ENCODE measurements around the gene LRTM1. TPM values are rescaled to one million over a fixed set of nuclear protein-coding genes. Genes with fewer than 3 reads are reported as not detected.

Gene LRTM1
- total RNA-seq, 6 experiments from 2014 or later = not detected

- Mint-ChIP-seq H3K4me1 (ENCODE audit: low read depth) (peaks cover 76% of the 10 kb centered on the region), H3K9me3 (no peaks in the 10 kb centered on the region), H3K4me3 (peak overlapping the region; percentile 41; the same call in 1 of the 2 replicates), H3K27me3 (ENCODE audit: insufficient read depth) (no peaks in the 10 kb centered on the region), H3K27ac (peak overlapping the region; percentile 72), H3K36me3 (ENCODE audit: low read depth) (no peaks in the 10 kb centered on the region)
- peak; percentile 68 for DNase-seq
- TF ChIP-seq, protein P1, sequence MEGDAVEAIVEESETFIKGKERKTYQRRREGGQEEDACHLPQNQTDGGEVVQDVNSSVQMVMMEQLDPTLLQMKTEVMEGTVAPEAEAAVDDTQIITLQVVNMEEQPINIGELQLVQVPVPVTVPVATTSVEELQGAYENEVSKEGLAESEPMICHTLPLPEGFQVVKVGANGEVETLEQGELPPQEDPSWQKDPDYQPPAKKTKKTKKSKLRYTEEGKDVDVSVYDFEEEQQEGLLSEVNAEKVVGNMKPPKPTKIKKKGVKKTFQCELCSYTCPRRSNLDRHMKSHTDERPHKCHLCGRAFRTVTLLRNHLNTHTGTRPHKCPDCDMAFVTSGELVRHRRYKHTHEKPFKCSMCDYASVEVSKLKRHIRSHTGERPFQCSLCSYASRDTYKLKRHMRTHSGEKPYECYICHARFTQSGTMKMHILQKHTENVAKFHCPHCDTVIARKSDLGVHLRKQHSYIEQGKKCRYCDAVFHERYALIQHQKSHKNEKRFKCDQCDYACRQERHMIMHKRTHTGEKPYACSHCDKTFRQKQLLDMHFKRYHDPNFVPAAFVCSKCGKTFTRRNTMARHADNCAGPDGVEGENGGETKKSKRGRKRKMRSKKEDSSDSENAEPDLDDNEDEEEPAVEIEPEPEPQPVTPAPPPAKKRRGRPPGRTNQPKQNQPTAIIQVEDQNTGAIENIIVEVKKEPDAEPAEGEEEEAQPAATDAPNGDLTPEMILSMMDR (IDR thresholded peaks at IDR 0.05) = no peak
These were observed 39.9 kb upstream of the LRTM1 start for GRCh38 chr3:54967731-54968161.

GRCh38 chr3:54966979-54967378, 39.1 kb upstream of the LRTM1 start:
- no peak overlapping the region for H3K27ac Mint-ChIP-seq
- peaks cover 82% of the 10 kb centered on the region for H3K4me1 Mint-ChIP-seq (ENCODE audit: low read depth)
- no peaks in the 10 kb centered on the region for H3K36me3 Mint-ChIP-seq (ENCODE audit: low read depth)
- no peak for DNase-seq
- H3K4me3 Mint-ChIP-seq = no peak overlapping the region
- TF ChIP-seq, protein P1 (IDR thresholded peaks at IDR 0.05) = no peak
- no peaks in the 10 kb centered on the region for H3K27me3 Mint-ChIP-seq (ENCODE audit: insufficient read depth)
- H3K9me3 Mint-ChIP-seq = no peaks in the 10 kb centered on the region

DNA sequence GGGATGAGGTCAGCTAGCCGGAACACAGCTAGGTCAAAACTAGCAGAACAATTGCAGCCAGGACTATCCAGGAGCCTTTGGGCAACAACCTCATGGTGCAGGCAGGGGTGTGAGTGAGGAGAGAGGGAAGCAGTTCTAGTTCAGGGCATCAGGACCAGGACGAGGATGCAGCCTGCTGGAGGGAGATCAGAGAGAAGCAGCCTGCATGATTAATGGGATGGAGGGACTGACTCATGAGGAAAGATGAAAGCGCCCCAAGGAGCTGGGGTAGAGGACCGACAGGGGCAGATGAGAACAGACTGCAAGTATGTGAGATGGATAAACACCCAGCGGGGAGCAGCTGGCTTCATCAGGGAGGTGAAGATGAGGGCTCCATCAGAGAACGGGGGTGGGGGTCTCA, 37.9 kb upstream of the LRTM1 start:
- Mint-ChIP-seq H3K9me3 (no peaks in the 10 kb centered on the region), H3K4me3 (peak overlapping the region; percentile 41), H3K4me1 (ENCODE audit: low read depth) (peaks cover 84% of the 10 kb centered on the region), H3K36me3 (ENCODE audit: low read depth) (no peaks in the 10 kb centered on the region), H3K27ac (peak overlapping the region; percentile 75), H3K27me3 (ENCODE audit: insufficient read depth) (no peaks in the 10 kb centered on the region)
- TF ChIP-seq, protein P1 (IDR thresholded peaks at IDR 0.05) = no peak
- peak; percentile 83 for DNase-seq

DNA sequence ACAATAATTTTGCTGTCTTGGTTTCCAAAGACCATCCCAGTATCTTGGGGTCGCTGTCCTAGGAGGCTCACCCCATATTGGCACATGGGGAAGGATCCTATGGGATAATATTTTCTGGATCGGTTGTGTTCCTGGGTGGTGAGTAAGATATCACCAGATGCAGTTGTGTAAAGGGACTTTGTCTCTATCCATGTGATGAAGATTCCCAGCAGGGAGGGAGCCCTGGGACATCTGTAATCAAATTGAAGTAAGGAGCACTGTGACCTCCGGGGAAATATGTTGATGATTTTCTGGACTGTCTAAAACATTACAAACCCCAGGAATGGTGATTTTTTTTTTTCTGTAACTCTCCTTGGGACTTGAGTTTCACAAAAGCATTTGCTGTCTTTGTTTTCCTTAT, 36.2 kb upstream of the LRTM1 start:
- Mint-ChIP-seq H3K36me3 (ENCODE audit: low read depth) (no peaks in the 10 kb centered on the region), H3K4me3 (no peak overlapping the region), H3K27ac (no peak overlapping the region), H3K27me3 (ENCODE audit: insufficient read depth) (no peaks in the 10 kb centered on the region), H3K4me1 (ENCODE audit: low read depth) (peaks cover 81% of the 10 kb centered on the region), H3K9me3 (no peaks in the 10 kb centered on the region)
- no peak for DNase-seq
- TF ChIP-seq, protein P1 (IDR thresholded peaks at IDR 0.05) = no peak

- no peaks in the 10 kb centered on the region for H3K9me3 Mint-ChIP-seq
- no peaks in the 10 kb centered on the region for H3K27me3 Mint-ChIP-seq (ENCODE audit: insufficient read depth)
- TF ChIP-seq, protein P1 (IDR thresholded peaks at IDR 0.05) = no peak
- no peak overlapping the region for H3K4me3 Mint-ChIP-seq
- H3K36me3 Mint-ChIP-seq (ENCODE audit: low read depth) = no peaks in the 10 kb centered on the region
- DNase-seq = no peak
- H3K4me1 Mint-ChIP-seq (ENCODE audit: low read depth) = peaks cover 77% of the 10 kb centered on the region
- no peak overlapping the region for H3K27ac Mint-ChIP-seq
These were observed 35.8 kb upstream of the LRTM1 start for GRCh38 chr3:54963641-54964040.

DNA sequence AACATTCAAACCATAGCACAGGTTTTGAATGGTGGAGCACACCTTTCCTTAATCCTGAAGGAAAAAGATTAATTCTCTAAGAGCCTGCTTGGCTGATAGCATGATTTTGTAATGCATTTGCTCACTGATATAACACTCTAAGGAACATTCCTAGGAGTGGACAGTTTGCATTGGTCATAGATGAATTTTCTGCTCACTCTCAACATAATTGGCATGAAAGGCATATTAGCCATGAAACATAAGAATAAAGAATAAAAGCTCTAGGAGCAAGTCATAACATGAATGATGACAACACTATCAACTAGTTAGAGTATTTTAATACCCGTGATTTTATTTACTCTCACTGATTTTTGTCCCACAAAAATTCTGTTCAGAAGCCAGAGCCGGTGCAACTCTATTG, 34.3 kb upstream of the LRTM1 start:
- Mint-ChIP-seq H3K4me1 (ENCODE audit: low read depth) (peaks cover 69% of the 10 kb centered on the region), H3K27ac (no peak overlapping the region), H3K4me3 (no peak overlapping the region), H3K9me3 (no peaks in the 10 kb centered on the region), H3K36me3 (ENCODE audit: low read depth) (no peaks in the 10 kb centered on the region), H3K27me3 (ENCODE audit: insufficient read depth) (peaks cover 2% of the 10 kb centered on the region; the same call in 1 of the 2 replicates)
- TF ChIP-seq, protein P1 (IDR thresholded peaks at IDR 0.05) = no peak
- DNase-seq = no peak
